ENCODE measurements around the gene CDK5RAP3.

DNA sequence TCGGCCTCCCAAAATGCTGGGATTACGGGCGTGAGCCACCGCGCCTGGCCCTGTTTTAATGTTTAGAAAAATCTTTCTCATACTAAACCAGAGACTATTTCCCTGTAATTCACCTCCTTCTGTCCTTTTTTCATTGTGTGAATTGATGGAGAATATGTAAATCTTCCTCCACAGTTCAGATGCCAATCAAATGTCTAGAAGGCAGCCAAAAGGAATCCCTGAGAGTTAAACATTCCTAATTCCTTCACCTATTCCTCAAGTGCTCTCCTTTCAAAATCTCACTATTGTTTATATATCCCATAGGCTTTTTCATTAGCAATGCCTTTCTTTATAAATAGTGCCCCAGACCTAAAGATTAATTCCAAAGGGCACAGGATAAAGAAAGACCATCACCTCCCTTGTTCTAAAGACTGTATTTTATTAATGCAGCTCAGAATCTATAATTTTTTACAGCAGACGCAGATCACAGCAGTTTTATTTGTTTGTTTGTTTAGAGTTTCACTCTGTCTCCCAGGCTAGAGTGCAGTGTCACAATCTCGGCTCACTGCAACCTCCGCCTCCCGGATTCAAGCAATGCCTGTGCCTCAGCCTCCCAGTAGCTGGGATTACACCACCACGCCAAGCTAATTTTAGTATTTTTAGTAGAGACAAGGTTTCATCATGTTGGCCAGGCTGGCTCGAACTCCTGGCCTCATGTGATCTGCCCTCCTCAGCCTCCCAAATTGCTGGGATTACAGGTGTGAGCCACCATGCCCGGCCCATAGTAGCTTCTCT, 36.2 kb downstream of the CDK5RAP3 start:
- TF ChIP-seq POLR2AphosphoS5 (IDR thresholded peaks at IDR 0.05; ENCODE audit: borderline replicate concordance, low read depth, low read length), result no peak
- no peak for TF ChIP-seq EZH2 (IDR thresholded peaks at IDR 0.05)
- TF ChIP-seq FOXP2 (optimal IDR thresholded peaks at IDR 0.05; ENCODE audit: control extremely low read depth, extremely low read length, insufficient read depth), result no peak

Measured in SK-N-MC (cell line).